ENCODE data around the gene GALNT17.
"Not testable (repeated sequence)": the region's sequence is repeated elsewhere in the genome, so short reads cannot be mapped to it uniquely, and the experiment has no call there.

The GALNT17 gene

GRCh38 chr7:71723859-71724258 is 591.9 kb downstream of the GALNT17 start:
- Histone ChIP-seq H3K9me3 (ENCODE audit: control insufficient read depth in 2 of 2, low read length in 2 of 2) (peaks cover 0 to under 1% of the 10 kb centered on the region in 2 donors), H3K36me3 (ENCODE audit: control insufficient read depth in 2 of 2, insufficient read depth in 2 of 2, low read length in 2 of 2) (no peaks in the 10 kb centered on the region), H3K9ac (ENCODE audit: low read length in 2 of 2) (no peak overlapping the region), H3K4me3 (ENCODE audit: low read length in 2 of 2) (no peak overlapping the region), H3K27ac (ENCODE audit: low read length) (no peak overlapping the region), H3K27me3 (ENCODE audit: control insufficient read depth in 1 of 2, insufficient read depth in 2 of 2, low read length in 2 of 2) (no peaks in the 10 kb centered on the region), H3K4me1 (ENCODE audit: control insufficient read depth, insufficient read depth, low read length) (no peaks in the 10 kb centered on the region)

- Histone ChIP-seq H3K36me3 (ENCODE audit: control insufficient read depth in 2 of 2, insufficient read depth in 2 of 2, low read length in 2 of 2) (no peaks in the 10 kb centered on the region), H3K27me3 (ENCODE audit: control insufficient read depth in 1 of 2, insufficient read depth in 2 of 2, low read length in 2 of 2) (no peaks in the 10 kb centered on the region), H3K4me3 (ENCODE audit: low read length in 2 of 2) (no peak overlapping the region), H3K4me1 (ENCODE audit: control insufficient read depth, insufficient read depth, low read length) (no peaks in the 10 kb centered on the region), H3K9me3 (ENCODE audit: control insufficient read depth in 2 of 2, low read length in 2 of 2) (peaks cover 0 to 5% of the 10 kb centered on the region in 2 donors), H3K27ac (ENCODE audit: low read length) (no peak overlapping the region), H3K9ac (ENCODE audit: low read length in 2 of 2) (no peak overlapping the region)
Observed at GRCh38 chr7:71727347-71727746, 595.4 kb downstream of the GALNT17 start.

GRCh38 chr7:71731740-71732139 is 599.8 kb downstream of the GALNT17 start:
- no peak overlapping the region for H3K4me3 ChIP-seq (ENCODE audit: low read length in 2 of 2)
- no peak overlapping the region for H3K9ac ChIP-seq (ENCODE audit: low read length in 2 of 2)
- peaks cover 0 to 5% of the 10 kb centered on the region in 2 donors for H3K9me3 ChIP-seq (ENCODE audit: control insufficient read depth in 2 of 2, low read length in 2 of 2)
- no peaks in the 10 kb centered on the region for H3K36me3 ChIP-seq (ENCODE audit: control insufficient read depth in 2 of 2, insufficient read depth in 2 of 2, low read length in 2 of 2)
- peaks cover 4% of the 10 kb centered on the region for H3K4me1 ChIP-seq (ENCODE audit: control insufficient read depth, insufficient read depth, low read length)
- peaks cover 0 to 2% of the 10 kb centered on the region in 2 donors for H3K27me3 ChIP-seq (ENCODE audit: control insufficient read depth in 1 of 2, insufficient read depth in 2 of 2, low read length in 2 of 2)
- H3K27ac ChIP-seq (ENCODE audit: low read length) = no peak overlapping the region

- Histone ChIP-seq H3K9me3 (ENCODE audit: control insufficient read depth in 2 of 2, low read length in 2 of 2) (peaks cover 0 to 5% of the 10 kb centered on the region in 2 donors), H3K27ac (ENCODE audit: low read length) (no peak overlapping the region), H3K4me3 (ENCODE audit: low read length in 2 of 2) (peak overlapping the region in 1 of 2 donors; percentile 57), H3K36me3 (ENCODE audit: control insufficient read depth in 2 of 2, insufficient read depth in 2 of 2, low read length in 2 of 2) (no peaks in the 10 kb centered on the region), H3K27me3 (ENCODE audit: control insufficient read depth in 1 of 2, insufficient read depth in 2 of 2, low read length in 2 of 2) (peaks cover 0 to 2% of the 10 kb centered on the region in 2 donors), H3K4me1 (ENCODE audit: control insufficient read depth, insufficient read depth, low read length) (peaks cover 4% of the 10 kb centered on the region), H3K9ac (ENCODE audit: low read length in 2 of 2) (no peak overlapping the region)
Observed at GRCh38 chr7:71733107-71733870, 601.3 kb downstream of the GALNT17 start.

- peaks cover 0 to 2% of the 10 kb centered on the region in 2 donors for H3K27me3 ChIP-seq (ENCODE audit: control insufficient read depth in 1 of 2, insufficient read depth in 2 of 2, low read length in 2 of 2)
- no peaks in the 10 kb centered on the region for H3K9me3 ChIP-seq (ENCODE audit: control insufficient read depth in 2 of 2, low read length in 2 of 2)
- no peak overlapping the region for H3K9ac ChIP-seq (ENCODE audit: low read length in 2 of 2)
- H3K4me3 ChIP-seq (ENCODE audit: low read length in 2 of 2) = no peak overlapping the region
- no peaks in the 10 kb centered on the region for H3K36me3 ChIP-seq (ENCODE audit: control insufficient read depth in 2 of 2, insufficient read depth in 2 of 2, low read length in 2 of 2)
- peaks cover 4% of the 10 kb centered on the region for H3K4me1 ChIP-seq (ENCODE audit: control insufficient read depth, insufficient read depth, low read length)
- H3K27ac ChIP-seq (ENCODE audit: low read length) = no peak overlapping the region
Observed at GRCh38 chr7:71735961-71736556, 604.1 kb downstream of the GALNT17 start.

GRCh38 chr7:71737931-71738540 is 606.1 kb downstream of the GALNT17 start:
- H3K9me3 ChIP-seq (ENCODE audit: control insufficient read depth in 2 of 2, low read length in 2 of 2); H3K36me3 ChIP-seq (ENCODE audit: control insufficient read depth in 2 of 2, insufficient read depth in 2 of 2, low read length in 2 of 2); H3K27ac ChIP-seq (ENCODE audit: low read length); H3K27me3 ChIP-seq (ENCODE audit: control insufficient read depth in 1 of 2, insufficient read depth in 2 of 2, low read length in 2 of 2); H3K4me1 ChIP-seq (ENCODE audit: control insufficient read depth, insufficient read depth, low read length); H3K9ac ChIP-seq (ENCODE audit: low read length in 2 of 2); H3K4me3 ChIP-seq (ENCODE audit: low read length in 2 of 2): not testable (repeated sequence)

GRCh38 chr7:71739520-71740173 is 607.7 kb downstream of the GALNT17 start:
- Histone ChIP-seq H3K27me3 (ENCODE audit: control insufficient read depth in 1 of 2, insufficient read depth in 2 of 2, low read length in 2 of 2) (peaks cover 0 to 2% of the 10 kb centered on the region in 2 donors), H3K9ac (ENCODE audit: low read length in 2 of 2) (no peak overlapping the region), H3K9me3 (ENCODE audit: control insufficient read depth in 2 of 2, low read length in 2 of 2) (no peaks in the 10 kb centered on the region), H3K4me3 (ENCODE audit: low read length in 2 of 2) (no peak overlapping the region), H3K4me1 (ENCODE audit: control insufficient read depth, insufficient read depth, low read length) (no peaks in the 10 kb centered on the region), H3K36me3 (ENCODE audit: control insufficient read depth in 2 of 2, insufficient read depth in 2 of 2, low read length in 2 of 2) (no peaks in the 10 kb centered on the region), H3K27ac (ENCODE audit: low read length) (no peak overlapping the region)

GRCh38 chr7:71740174-71740560 is 608.2 kb downstream of the GALNT17 start:
- H3K27me3 ChIP-seq (ENCODE audit: control insufficient read depth in 1 of 2, insufficient read depth in 2 of 2, low read length in 2 of 2) = no peaks in the 10 kb centered on the region
- no peaks in the 10 kb centered on the region for H3K36me3 ChIP-seq (ENCODE audit: control insufficient read depth in 2 of 2, insufficient read depth in 2 of 2, low read length in 2 of 2)
- H3K9me3 ChIP-seq (ENCODE audit: control insufficient read depth in 2 of 2, low read length in 2 of 2) = no peaks in the 10 kb centered on the region
- no peaks in the 10 kb centered on the region for H3K4me1 ChIP-seq (ENCODE audit: control insufficient read depth, insufficient read depth, low read length)
- no peak overlapping the region for H3K27ac ChIP-seq (ENCODE audit: low read length)
- no peak overlapping the region for H3K9ac ChIP-seq (ENCODE audit: low read length in 2 of 2)
- H3K4me3 ChIP-seq (ENCODE audit: low read length in 2 of 2) = no peak overlapping the region

- Histone ChIP-seq H3K4me3 (ENCODE audit: low read length in 2 of 2) (no peak overlapping the region), H3K27me3 (ENCODE audit: control insufficient read depth in 1 of 2, insufficient read depth in 2 of 2, low read length in 2 of 2) (peaks cover 0 to 4% of the 10 kb centered on the region in 2 donors), H3K9me3 (ENCODE audit: control insufficient read depth in 2 of 2, low read length in 2 of 2) (peaks cover 3 to 6% of the 10 kb centered on the region in 2 donors), H3K27ac (ENCODE audit: low read length) (no peak overlapping the region), H3K9ac (ENCODE audit: low read length in 2 of 2) (no peak overlapping the region), H3K4me1 (ENCODE audit: control insufficient read depth, insufficient read depth, low read length) (no peaks in the 10 kb centered on the region), H3K36me3 (ENCODE audit: control insufficient read depth in 2 of 2, insufficient read depth in 2 of 2, low read length in 2 of 2) (no peaks in the 10 kb centered on the region)
Observed at GRCh38 chr7:71746006-71746405, 614.1 kb downstream of the GALNT17 start.

GRCh38 chr7:71750290-71750689 is 618.3 kb downstream of the GALNT17 start:
- Histone ChIP-seq H3K9ac (ENCODE audit: low read length in 2 of 2) (no peak overlapping the region), H3K27ac (ENCODE audit: low read length) (no peak overlapping the region), H3K4me1 (ENCODE audit: control insufficient read depth, insufficient read depth, low read length) (no peaks in the 10 kb centered on the region), H3K36me3 (ENCODE audit: control insufficient read depth in 2 of 2, insufficient read depth in 2 of 2, low read length in 2 of 2) (no peaks in the 10 kb centered on the region), H3K4me3 (ENCODE audit: low read length in 2 of 2) (no peak overlapping the region), H3K9me3 (ENCODE audit: control insufficient read depth in 2 of 2, low read length in 2 of 2) (peaks cover 3 to 6% of the 10 kb centered on the region in 2 donors), H3K27me3 (ENCODE audit: control insufficient read depth in 1 of 2, insufficient read depth in 2 of 2, low read length in 2 of 2) (peaks cover 13 to 20% of the 10 kb centered on the region in 2 donors)
